GM18526 (cell line): ENCODE measurements around the gene ITPR1.

ENCODE experiments used
- POLR2A ChIP-seq: IDR thresholded peaks from 3 replicates; pipeline ENCODE4 v1.6.1; 2011; ENCODE audit not compliant: insufficient read length; ENCODE audit errors: extremely low read depth

ITPR1 gene

GRCh38 chr3:4582624-4583023, 89.5 kb downstream of the ITPR1 start:
- TF ChIP-seq POLR2A: no peak

DNA sequence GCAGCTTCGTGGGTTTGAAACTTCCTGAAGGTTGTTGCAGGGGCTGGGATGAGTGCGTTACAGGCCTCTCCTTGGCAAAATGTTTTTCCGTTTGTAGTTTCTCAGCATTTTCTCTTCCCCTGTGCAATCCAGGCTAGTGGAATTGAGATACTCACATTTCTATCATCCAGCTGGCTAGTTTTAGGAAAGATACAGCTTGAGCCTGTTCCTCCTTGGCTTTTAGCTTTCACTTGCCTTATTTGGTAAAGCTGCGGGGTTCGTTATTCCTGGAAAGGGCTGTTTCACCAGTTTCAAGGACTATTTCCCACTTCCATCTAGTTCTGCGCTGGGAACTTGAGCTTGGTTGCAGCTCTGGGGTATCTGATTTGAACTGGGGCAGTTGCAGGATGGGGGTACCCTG, 90.3 kb downstream of the ITPR1 start:
- no peak for TF ChIP-seq POLR2A

- TF ChIP-seq POLR2A: no peak
Measured at GRCh38 chr3:4584456-4585249, 91.5 kb downstream of the ITPR1 start.

DNA sequence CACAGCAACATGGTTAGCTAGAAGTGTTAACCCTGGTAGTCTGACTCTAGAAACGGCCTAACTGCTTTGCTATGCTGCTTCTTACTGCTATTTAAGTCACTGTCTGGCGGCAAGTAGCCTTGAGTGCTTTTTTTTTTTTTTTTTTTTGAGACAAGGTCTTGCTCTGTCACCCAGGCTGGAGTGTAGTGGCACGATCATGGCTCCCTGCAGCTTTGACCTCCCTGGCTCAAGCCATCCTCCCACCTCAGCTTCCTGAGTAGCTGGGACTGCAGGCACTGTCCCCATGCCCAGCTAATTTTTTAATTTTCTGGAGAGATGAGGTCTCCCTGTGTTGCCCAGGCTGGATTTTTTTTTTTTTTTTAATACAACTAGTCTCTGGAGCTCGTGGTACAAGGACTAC, 93.2 kb downstream of the ITPR1 start:
- TF ChIP-seq POLR2A: no peak

DNA sequence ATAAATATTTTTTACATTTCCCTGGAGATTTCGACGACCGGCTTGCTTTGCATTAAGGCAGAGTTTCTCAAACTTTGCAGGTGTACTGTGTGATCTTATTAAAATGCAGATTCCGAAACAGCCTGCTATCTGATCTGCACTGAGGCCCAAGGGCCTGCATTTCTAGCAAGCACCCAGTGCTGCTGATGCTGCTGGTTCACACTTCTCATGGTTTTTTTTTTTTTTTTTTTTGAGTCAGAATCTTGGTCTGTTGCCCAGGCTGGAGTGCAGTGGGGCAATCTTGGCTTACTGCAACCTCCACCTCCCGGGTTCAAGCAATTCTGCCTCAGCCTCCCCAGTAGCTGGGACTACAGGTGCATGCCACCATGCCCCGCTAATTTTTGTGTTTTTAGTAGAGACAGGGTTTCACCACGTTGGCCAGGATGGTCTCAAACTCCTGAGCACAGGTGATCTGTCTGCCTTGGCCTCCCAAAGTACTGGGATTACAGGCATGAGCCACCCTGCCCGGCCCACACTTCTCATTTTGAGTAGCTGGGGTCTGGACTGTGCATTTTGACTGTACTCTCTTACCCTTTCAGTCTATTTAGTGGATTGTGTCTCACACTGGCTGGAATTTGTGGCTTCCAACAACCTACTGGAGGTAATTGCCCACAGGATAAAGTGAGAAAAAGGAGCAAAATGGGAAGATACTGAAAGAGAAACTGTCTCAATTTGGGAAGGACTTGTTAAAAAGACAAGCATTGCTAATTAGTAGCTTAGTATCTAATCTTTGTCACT, 94.1 kb downstream of the ITPR1 start:
- no peak for TF ChIP-seq POLR2A

DNA sequence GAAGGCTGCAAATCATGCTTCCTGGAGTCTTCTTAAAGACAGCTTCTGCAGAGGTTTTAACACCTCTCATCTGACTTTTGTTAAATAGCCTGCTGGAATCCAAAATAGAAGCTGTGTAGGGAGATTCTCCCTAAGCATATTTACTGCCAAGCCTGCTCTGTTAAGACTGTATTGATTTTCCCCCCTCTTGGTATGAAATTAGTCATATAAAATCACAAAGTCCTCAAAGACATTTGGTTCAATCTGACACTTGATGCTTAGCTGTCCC, 94.6 kb downstream of the ITPR1 start:
- TF ChIP-seq POLR2A: no peak

DNA sequence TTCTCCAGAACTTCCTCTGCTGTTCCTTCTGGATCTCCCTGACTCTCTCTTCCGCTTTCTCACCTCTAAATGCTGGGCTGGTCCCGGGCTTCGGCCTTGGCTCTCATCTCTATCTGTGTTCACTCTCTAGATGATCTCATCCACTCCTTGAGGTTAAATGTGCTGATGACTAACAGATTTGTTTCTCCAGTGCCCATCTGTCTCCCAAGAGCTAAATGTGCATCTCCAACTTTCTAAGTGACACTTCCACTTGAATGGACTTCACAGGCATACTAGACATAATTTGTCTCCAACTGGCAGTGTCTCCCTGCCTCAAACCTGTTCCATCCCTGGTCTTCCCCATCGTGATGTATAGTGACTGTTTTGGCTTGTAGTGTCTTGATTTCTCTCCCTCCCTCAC, 95.3 kb downstream of the ITPR1 start:
- TF ChIP-seq POLR2A: no peak

DNA sequence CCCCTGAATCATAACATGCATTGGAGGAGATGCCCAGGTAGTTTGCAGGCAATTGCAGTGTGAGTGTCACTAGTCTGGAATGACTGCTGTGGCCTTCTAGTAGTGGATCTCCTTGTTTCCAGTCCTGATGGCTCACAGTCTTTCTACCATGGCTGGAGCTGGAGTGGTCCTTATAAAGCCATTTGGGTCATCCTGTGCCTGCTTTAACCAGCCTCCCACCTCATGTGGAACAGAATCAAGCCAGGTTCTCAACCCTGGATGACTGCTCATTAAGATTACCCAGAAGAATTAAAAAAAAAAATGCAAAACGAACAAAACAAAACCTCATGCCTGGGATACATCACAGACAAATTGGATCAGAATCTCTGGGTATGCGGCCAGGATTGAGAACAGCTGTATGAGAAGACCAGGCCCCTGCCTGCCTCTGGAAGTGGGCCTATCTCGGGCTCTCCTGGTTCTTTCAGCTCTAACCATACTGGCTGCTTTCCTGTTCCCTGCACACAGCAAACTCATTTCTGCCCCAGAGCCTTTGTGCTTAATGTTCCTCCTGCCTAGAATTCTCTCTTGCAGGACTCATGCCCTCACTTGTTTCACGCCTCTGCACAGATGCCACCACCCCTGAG, 96.4 kb downstream of the ITPR1 start:
- no peak for TF ChIP-seq POLR2A

- TF ChIP-seq POLR2A: no peak
Measured at GRCh38 chr3:4591669-4592068, 98.5 kb downstream of the ITPR1 start.

DNA sequence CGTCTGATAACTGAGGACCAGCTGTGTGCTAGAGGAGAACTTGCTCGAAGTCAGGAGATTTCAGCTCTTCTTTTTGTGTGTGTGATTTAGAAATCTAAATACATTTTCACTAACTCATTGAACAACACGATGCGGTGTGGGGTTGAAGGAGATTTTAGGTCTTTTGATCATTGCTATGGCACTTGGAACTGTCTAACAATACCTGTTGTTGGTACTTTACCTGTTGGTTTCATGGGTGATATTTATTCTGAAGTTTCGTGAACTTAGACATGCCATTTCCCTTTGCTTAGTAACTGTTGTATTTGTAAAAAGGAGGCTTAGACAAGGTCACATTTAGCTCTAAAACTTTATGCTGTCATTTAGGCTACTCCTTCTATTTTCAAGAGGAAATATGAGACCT, 99.9 kb downstream of the ITPR1 start:
- TF ChIP-seq POLR2A: no peak

GRCh38 chr3:4595710-4596113, 102.6 kb downstream of the ITPR1 start:
- TF ChIP-seq POLR2A: no peak

DNA sequence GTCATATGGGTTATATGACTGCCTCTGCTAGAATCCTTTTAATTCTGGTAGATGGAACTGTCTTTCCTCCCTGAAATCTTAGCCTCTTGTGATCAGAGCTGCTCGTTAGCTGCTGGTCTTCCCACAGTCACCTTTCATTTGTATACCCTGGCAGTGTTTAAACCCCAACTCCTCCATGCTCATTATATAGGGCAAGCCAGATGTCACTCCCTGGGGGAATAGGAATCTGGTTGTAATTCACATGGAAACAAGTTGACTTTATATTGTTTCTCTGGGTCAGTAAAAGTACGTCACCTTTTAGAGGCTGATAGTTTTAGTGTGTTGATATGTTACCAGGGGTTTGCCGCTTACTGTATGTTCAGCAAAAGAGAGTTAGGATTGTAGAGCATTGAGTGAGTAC, 103.5 kb downstream of the ITPR1 start:
- TF ChIP-seq POLR2A: no peak

- TF ChIP-seq POLR2A: no peak
Measured at GRCh38 chr3:4597208-4597985, 104.2 kb downstream of the ITPR1 start.

DNA sequence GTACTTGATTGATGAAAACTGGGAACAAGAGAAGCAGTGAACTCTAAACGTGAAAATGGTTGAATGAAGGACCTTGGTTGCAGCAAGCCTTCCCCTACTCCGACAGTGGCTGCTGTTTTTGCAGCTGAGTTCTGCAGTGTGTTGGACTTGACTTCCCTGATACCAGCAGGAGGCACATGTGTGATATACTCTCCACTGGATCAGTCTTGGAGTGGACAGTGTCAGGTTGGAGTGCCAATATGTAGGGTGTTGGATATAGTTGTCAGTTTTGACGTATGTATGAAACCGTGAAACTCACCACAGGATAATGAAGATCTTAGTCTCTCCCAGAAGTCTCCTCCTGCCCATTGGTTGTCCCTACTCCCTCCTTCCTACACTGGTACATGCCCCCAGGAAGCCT, 106.5 kb downstream of the ITPR1 start:
- no peak for TF ChIP-seq POLR2A

DNA sequence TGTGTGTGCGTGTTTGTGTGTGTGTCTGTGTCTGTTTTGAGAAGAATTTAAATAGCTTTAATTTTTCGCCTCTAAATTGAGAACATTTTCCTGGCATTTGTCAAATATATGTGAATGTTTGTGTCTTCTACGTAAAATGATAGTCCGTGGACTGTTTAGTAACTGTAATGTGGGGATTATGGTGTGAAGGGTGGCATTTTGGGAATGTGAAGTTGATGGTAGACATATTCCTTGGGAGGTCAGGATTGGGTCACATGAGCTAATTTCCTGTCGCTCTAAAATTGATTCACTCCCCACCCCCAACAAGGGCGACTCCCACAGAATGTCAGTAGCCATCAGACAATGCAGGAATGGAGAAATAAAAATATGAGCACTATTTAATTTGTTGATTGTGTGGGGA, 107.3 kb downstream of the ITPR1 start:
- no peak for TF ChIP-seq POLR2A

DNA sequence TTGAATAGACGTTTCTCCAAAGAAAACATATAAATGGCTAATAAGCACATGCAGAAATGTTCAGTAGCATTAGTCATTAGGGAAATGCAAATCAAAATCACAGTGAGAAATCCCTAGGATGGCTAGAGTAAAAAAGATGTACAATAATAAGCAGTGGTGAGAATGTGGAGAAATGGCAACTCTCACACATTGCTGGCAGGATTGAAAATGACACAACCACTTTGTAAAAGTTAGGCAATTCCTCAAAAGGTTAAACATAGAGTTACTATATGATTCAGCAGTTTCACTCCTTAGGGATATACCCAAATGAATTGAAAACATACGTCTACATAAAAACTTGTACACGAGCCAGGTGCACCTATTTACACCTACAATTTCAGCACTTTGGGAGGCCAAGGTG, 108.7 kb downstream of the ITPR1 start:
- no peak for TF ChIP-seq POLR2A
